Endothelial cell of umbilical vein (primary cell): ENCODE results near the gene SLC17A2. TPM values are rescaled to one million over a fixed set of nuclear protein-coding genes. Genes with fewer than 3 reads are reported as not detected.
"Not testable (repeated sequence)": the region's sequence is repeated elsewhere in the genome, so short reads cannot be mapped to it uniquely, and the experiment has no call there.

Experiments
- BruUV-seq: library from RNA; stranded (reverse); fragments of 400-500 nt; replicated peaks from 2 replicates; lab custom pipeline; 2021; lab: Mats Ljungman, UMichigan
- CTCF ChIA-PET: fragments of 300-600, 350-600 bp; sonication (Branson Sonifier 250); formaldehyde crosslinking; loops from one replicate; lab custom pipeline; 2021; ENCODE audit warnings: antibody characterized with exemption, inconsistent platforms; lab: Charles Lee
- POLR2A ChIA-PET: fragments of 300-600, 350-600 bp; sonication (Branson Sonifier 250); formaldehyde crosslinking; loops from one replicate; lab custom pipeline; 2021; ENCODE audit warnings: antibody characterized with exemption, inconsistent platforms; lab: Charles Lee
- DNase-seq: peaks from one replicate; pipeline ENCODE4 v3.0.0-alpha.2; 2011; ENCODE audit warnings: low read depth, low spot score
- FAIRE-seq: peaks from 2 replicates; lab custom pipeline; 2011; peaks lifted over from hg19 to GRCh38; lab: Jason Lieb, UNC
- H2AFZ ChIP-seq: 2 replicates; pipeline ENCODE4 v1.6.0; 2012; ENCODE audit warnings: low read depth, low read length, control low read depth, inconsistent platforms
- H3K27ac ChIP-seq: 2 replicates; pipeline ENCODE4 v1.5.1; 2011; ENCODE audit warnings: low read depth, mild to moderate bottlenecking, control low read depth, low read length, moderate library complexity; ENCODE audit not compliant: insufficient read depth
- H3K27me3 ChIP-seq, 2 experiments: 2 replicates each; pipeline versions ENCODE4 v1.6.0 to v1.6.1; 2011; ENCODE audit warnings: low read length in 2 of 2, mixed read lengths in 1 of 2; ENCODE audit not compliant: control insufficient read depth in 2 of 2, insufficient read depth in 2 of 2
- H3K36me3 ChIP-seq, 2 experiments: 2 replicates in 1 of 2; 3 replicates in 1 of 2; pipeline ENCODE4 v1.5.1; 2011; ENCODE audit warnings: low read length in 2 of 2, mild to moderate bottlenecking in 1 of 2, moderate library complexity in 1 of 2; ENCODE audit not compliant: control insufficient read depth in 2 of 2, insufficient read depth in 2 of 2; ENCODE audit errors: extremely low read depth in 1 of 2
- H3K4me1 ChIP-seq: 3 replicates; pipeline ENCODE4 v1.5.1; 2011; ENCODE audit warnings: mild to moderate bottlenecking, low read length; ENCODE audit not compliant: control insufficient read depth, insufficient read depth; ENCODE audit errors: extremely low read depth
- H3K4me2 ChIP-seq: 2 replicates; pipeline ENCODE4 v1.6.1; 2011; ENCODE audit warnings: low read length, control low read depth, mixed read lengths; ENCODE audit not compliant: insufficient read depth
- H3K4me3 ChIP-seq, 3 experiments: fragments of 200-600 bp in 1 of 3; sonication (generic), shearing (Covaris generic) in 1 of 3; replicated peaks in 1 of 3; 2 replicates each; pipeline ENCODE4 v1.5.1; 2011 to 2016; ENCODE audit warnings: control low read depth in 3 of 3, low read length in 3 of 3, mild to moderate bottlenecking in 2 of 3, inconsistent platforms in 1 of 3, low read depth in 1 of 3, moderate library complexity in 1 of 3; ENCODE audit not compliant: insufficient read depth in 1 of 3
- H3K79me2 ChIP-seq: 2 replicates; pipeline ENCODE4 v1.6.0; 2012; ENCODE audit warnings: low read length, inconsistent platforms; ENCODE audit not compliant: control insufficient read depth, insufficient read depth
- H3K9ac ChIP-seq: replicated peaks from 2 replicates; pipeline ENCODE3; 2011; ENCODE audit warnings: low read length, control low read depth; ENCODE audit not compliant: insufficient read depth; ENCODE audit errors: extremely low read depth
- H3K9me1 ChIP-seq: replicated peaks from 3 replicates; pipeline ENCODE4 v1.6.0; 2011; ENCODE audit warnings: mild to moderate bottlenecking, low read length; ENCODE audit not compliant: control insufficient read depth, insufficient read depth; ENCODE audit errors: extremely low read depth
- H3K9me3 ChIP-seq: replicated peaks from 2 replicates; pipeline ENCODE4 v1.5.1; 2012; ENCODE audit warnings: low read length, inconsistent platforms; ENCODE audit not compliant: control insufficient read depth, insufficient read depth
- H4K20me1 ChIP-seq: replicated peaks from 2 replicates; pipeline ENCODE3; 2011; ENCODE audit warnings: mild to moderate bottlenecking, low read length; ENCODE audit not compliant: control insufficient read depth, insufficient read depth; ENCODE audit errors: extremely low read depth
- CTCF ChIP-seq, 2 donors: IDR thresholded peaks; 1 replicate in 1 of 2; 2 replicates in 1 of 2; pipeline ENCODE4 v1.5.1; 2011; ENCODE audit warnings: low read length in 2 of 2, mild to moderate bottlenecking in 2 of 2, moderate library complexity in 2 of 2, control low read depth in 1 of 2, inconsistent platforms in 1 of 2, low read depth in 1 of 2; ENCODE audit not compliant: insufficient read depth in 1 of 2; ENCODE audit errors: extremely low read depth in 1 of 2
- EZH2 ChIP-seq: IDR thresholded peaks from 2 replicates; pipeline ENCODE4 v1.6.1; 2012; ENCODE audit warnings: borderline replicate concordance, low read depth, mild to moderate bottlenecking, moderate library complexity, low read length, inconsistent platforms; ENCODE audit not compliant: severe bottlenecking
- FOS ChIP-seq: IDR thresholded peaks from 2 replicates; pipeline ENCODE4 v1.6.1; 2011; ENCODE audit warnings: mild to moderate bottlenecking, low read length, moderate library complexity, borderline replicate concordance; ENCODE audit not compliant: insufficient read depth
- GATA2 ChIP-seq: IDR thresholded peaks from 2 replicates; pipeline ENCODE4 v1.7.0; 2011; ENCODE audit warnings: low read depth, mild to moderate bottlenecking, moderate library complexity, mixed read lengths, low read length; ENCODE audit not compliant: insufficient read length, insufficient read depth
- JUN ChIP-seq: IDR thresholded peaks from 2 replicates; pipeline ENCODE4 v1.6.1; 2011; ENCODE audit warnings: borderline replicate concordance, low read depth; ENCODE audit not compliant: insufficient read length, insufficient read depth
- MAX ChIP-seq: IDR thresholded peaks from 2 replicates; pipeline ENCODE4 v1.6.1; 2011; ENCODE audit not compliant: insufficient read depth, insufficient read length
- MYC ChIP-seq: IDR thresholded peaks from one replicate; pipeline ENCODE4 v1.6.1; 2011; ENCODE audit warnings: mild to moderate bottlenecking, low read depth, low read length
- POLR2A ChIP-seq: IDR thresholded peaks from 2 replicates; pipeline ENCODE4 v1.6.1; 2012; ENCODE audit warnings: low read depth, mild to moderate bottlenecking, control low read depth, low read length
- POLR2AphosphoS5 ChIP-seq: IDR thresholded peaks from 2 replicates; pipeline ENCODE4 v1.6.1; 2012; ENCODE audit warnings: low read depth, mild to moderate bottlenecking, control low read depth, low read length, moderate library complexity; ENCODE audit not compliant: insufficient read depth
- dilution Hi-C: fragments of 300-500 bp; cut with MboI; formaldehyde crosslinking; loops from one replicate; pipeline ENCODE4 v1.15.0; 2019; ENCODE audit warnings: low sequenced_read_pairs; ENCODE audit not compliant: extremely low pct_ligation_motif_present
- intact Hi-C: fragments of 100-400 bp; cut with micrococcal nuclease; formaldehyde crosslinking; loops from one replicate; pipeline ENCODE4 v1.10.0; 2022
- polyA plus RNA-seq, 4 experiments: library from polyadenylated mRNA; depleted of rRNA in 3 of 4; stranded (reverse) in 3 of 4; unstranded in 1 of 4; fragments of >200 nt; gene quantifications; 2 replicates each; pipeline versions ENCODE4 v1.2.1 to v1.2.3, GENCODE V29; 2011 to 2012; ENCODE audit warnings: missing spikeins in 1 of 4
- total RNA-seq: library from RNA; stranded (reverse); gene quantifications from 2 replicates; pipeline ENCODE4 v1.2.3, GENCODE V29; 2021

Gene SLC17A2
- total and polyA plus RNA-seq, 2 donors (not counting 3 experiments of a cell fraction or from before 2014, with no cell fraction given): not detected

DNA sequence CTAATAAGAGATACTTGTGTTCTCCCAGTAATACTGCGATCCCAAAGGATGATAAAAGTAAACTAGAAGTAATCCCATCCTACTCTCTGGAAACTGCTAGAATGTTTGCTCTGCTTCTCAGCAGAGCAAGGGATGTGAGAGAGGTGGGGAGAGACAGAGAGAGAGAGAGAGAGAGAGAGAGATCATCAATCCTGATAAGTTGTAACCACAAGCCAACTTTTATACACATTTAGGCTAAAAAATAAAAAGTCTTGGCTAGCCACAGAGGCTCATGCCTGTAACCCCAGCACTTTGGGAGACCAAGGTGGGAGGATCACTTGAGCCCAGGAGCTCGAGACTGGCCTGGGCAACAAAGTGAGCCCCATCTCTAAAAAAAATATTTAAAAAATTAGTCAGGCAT is 16.1 kb upstream of the SLC17A2 start:
- Histone ChIP-seq H2AFZ (no peak overlapping the region), H3K79me2 (no peaks in the 10 kb centered on the region), H3K9me1 (no peaks in the 10 kb centered on the region), H4K20me1 (no peaks in the 10 kb centered on the region), H3K27me3 (no peaks in the 10 kb centered on the region), H3K4me3 (no peak overlapping the region), H3K36me3 (no peaks in the 10 kb centered on the region), H3K27ac (no peak overlapping the region), H3K4me2 (no peak overlapping the region), H3K9ac (no peak overlapping the region), H3K9me3 (no peaks in the 10 kb centered on the region), H3K4me1 (no peaks in the 10 kb centered on the region)
- TF ChIP-seq POLR2AphosphoS5 (no peak), EZH2 (no peak), JUN (no peak), GATA2 (no peak), CTCF (IDR thresholded peaks at IDR 0.05; ENCODE audit: extremely low read depth in 1 of 2, insufficient read depth in 1 of 2, low read depth in 1 of 2, low read length in 2 of 2) (no peak), FOS (no peak), MYC (no peak), MAX (no peak), POLR2A (no peak)
- dilution Hi-C loops (no loop called here), intact Hi-C loops (no loop called here)
- FAIRE-seq (no peak), DNase-seq (no peak)
- no TSS peak for BruUV-seq
- ChIA-PET POLR2A (no interaction called here), CTCF (no interaction called here)

GRCh38 chr6:25945738-25946137 is 15.2 kb upstream of the SLC17A2 start:
- H3K4me1 ChIP-seq, POLR2A ChIA-PET, H3K4me3 ChIP-seq, H3K9me3 ChIP-seq, BruUV-seq, dilution Hi-C loops, H3K9ac ChIP-seq, H3K27ac ChIP-seq, intact Hi-C loops, H4K20me1 ChIP-seq, H3K36me3 ChIP-seq, DNase-seq, CTCF ChIA-PET, FAIRE-seq, H3K9me1 ChIP-seq, H3K4me2 ChIP-seq, H3K27me3 ChIP-seq, H3K79me2 ChIP-seq, H2AFZ ChIP-seq: not testable (repeated sequence)
